Stimulated activated CD4-positive, alpha-beta T cell treated with anti-CD3 and anti-CD28 coated beads, Interleukin-4, amount 100 ng/mL, for 48 hours (primary cell): ENCODE data around the gene MCOLN3.
"Not testable (repeated sequence)": the region's sequence is repeated elsewhere in the genome, so short reads cannot be mapped to it uniquely, and the experiment has no call there.

Experiments
- DNase-seq, 2 donors: peaks; one replicate each; pipeline ENCODE4 v3.0.0-alpha.2; 2020; ENCODE audit warnings: low read depth in 2 of 2

MCOLN3 gene

DNA sequence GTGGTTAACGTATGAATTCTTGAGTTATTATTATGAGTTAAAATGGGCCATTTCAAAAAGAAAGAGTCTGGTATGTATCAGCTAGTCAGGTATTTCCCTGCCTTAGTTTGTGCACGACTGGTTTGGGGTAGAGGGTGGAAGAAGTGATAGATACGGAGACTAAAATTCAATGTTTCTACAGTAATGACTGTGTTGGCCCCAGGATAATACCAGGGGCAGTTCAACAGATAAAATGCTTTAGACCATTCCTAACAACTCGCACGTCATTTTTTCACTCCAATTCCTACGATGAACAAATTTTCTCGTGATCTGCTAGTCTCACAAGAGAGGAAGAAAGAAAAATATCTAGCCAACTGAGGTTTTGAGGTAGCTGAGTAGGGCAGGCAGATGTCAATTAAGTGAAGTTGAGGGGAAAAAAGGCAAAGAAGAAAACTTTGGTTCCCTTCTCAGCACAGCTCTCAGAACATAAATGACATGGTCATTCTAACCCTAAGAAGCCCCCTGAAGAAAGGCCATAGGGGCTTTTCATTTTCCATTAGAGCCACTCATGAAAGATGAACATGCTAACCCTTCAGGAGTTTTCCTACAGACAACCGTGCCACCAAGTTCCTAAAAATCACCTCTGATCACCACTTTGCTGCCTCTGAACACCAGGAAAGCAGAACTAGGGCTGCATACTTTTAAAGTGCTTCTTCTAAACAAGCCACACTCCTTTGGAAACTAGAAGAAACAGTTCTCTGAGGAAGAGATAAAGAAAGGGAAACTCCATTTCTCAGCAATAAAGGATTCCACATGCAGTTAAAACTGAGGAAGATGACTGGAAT is 57.0 kb downstream of the MCOLN3 start:
- DNase-seq = no peak

DNA sequence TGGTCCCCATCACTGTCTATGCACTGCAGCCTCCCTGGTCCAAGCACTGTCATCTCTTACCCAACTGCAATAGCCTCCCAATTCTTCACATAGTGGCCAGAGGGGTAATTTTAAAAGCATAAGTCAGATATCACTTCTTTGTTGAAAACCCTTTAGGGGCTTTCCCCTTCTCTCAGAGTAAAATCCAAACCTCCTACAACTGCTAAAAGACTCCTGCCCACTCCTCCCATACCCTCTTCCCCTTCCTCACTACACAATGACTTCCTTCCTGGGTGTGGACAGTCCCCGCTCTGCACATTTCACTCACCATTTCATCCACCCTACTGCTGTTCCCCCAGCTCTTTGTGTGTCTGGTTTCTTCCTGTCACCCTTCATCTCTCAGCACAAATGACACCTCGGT is 59.7 kb downstream of the MCOLN3 start:
- DNase-seq = no peak

DNA sequence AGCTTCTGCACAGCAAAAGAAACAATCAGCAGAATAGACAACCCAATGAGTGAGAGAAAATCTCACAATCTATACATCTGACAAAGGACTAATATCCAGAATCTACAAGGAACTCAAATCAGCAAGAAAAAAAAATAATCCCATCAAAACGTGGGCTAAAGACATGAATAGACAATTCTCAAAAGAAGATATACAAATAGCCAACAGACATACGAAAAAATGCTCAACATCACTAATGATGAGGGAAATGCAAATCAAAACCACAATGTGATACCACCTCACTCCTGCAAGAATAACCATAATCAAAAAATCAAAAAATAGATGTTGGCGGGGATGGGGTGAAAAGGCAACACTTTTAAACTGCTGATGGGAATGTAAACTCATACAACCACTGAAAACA is 61.7 kb downstream of the MCOLN3 start:
- not testable (repeated sequence) for DNase-seq

- DNase-seq = no peak
Measured at GRCh38 chr1:84985365-84985764, 62.9 kb downstream of the MCOLN3 start.

DNA sequence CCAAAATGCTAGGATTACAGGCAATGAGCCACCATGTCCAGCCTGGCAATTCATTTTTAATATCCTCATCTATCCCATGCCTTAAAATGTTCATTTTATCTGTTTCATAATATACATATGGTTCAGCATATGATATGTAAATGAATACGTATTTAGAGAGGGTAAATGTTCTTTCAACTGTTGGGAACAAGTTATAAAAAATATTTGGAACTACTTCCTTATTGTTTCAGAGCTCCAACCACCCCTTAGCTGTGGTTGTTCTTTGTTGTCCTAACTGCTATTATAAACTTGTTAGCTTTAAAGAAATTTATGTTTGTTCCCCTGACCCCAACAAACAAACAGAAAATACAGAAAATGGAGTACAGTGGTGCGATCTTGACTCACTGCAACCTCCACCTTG is 65.9 kb downstream of the MCOLN3 start:
- DNase-seq = no peak

DNA sequence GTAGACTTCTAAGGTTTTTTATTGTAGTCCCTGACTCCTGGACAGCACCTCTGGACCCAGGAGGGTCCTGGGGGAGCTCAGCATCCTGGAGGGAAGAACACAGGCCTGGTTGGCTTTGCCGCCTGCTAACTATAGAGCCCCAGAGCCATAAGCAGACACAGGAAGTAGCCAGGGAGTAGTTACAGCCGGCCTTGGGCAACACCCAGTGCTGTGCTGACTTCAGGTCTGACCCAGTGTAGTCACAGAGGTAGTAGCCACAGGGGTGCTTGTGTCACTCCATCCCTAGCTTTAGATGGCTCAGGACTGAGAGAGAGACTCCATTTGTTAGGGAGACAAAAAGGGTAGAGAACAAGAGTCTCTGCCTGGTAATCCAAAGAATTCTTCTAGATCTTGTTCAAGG is 73.3 kb downstream of the MCOLN3 start:
- no peak for DNase-seq

DNA sequence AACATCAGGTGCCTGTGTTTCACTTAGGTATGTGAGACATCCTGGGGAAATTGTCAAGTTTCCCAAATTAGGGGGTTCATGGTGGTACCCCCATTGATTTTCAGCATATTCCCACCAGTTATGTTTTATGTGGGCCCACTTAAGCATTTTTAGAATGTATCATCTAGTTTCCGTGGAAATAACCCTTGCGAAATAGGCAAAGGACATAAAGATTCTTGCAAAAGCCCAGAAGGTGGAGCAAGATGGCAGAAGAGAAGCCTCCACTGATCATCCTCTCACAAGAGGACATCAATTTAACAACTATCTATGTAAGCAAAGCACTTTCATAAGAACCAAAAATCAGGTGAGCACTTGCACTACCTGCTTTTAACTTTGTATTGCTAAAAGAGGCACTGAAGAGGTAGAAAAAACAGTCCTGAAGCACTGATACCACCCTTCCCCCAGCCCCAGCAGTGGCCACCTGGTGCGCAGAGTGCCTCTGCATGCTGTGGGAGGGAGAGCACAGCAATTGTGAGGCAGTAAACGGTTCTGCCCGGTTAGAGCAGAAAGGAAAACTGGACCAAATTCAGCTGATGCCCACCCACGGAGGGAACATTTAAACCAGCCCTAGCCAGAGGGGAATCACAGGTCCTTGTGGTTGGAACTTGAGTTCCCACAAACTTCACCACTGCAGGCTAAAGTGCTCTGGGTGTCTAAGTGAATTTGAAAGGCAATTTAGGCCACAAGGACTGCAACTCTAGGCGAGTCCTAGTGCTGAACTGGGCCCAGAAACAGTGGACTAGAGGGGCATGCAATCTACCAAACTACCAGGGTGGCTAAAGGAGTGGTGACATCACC is 74.6 kb downstream of the MCOLN3 start:
- no peak for DNase-seq

GRCh38 chr1:84972377-84972987 is 75.8 kb downstream of the MCOLN3 start:
- no peak for DNase-seq

GRCh38 chr1:84971957-84972356 is 76.3 kb downstream of the MCOLN3 start:
- DNase-seq = no peak

DNA sequence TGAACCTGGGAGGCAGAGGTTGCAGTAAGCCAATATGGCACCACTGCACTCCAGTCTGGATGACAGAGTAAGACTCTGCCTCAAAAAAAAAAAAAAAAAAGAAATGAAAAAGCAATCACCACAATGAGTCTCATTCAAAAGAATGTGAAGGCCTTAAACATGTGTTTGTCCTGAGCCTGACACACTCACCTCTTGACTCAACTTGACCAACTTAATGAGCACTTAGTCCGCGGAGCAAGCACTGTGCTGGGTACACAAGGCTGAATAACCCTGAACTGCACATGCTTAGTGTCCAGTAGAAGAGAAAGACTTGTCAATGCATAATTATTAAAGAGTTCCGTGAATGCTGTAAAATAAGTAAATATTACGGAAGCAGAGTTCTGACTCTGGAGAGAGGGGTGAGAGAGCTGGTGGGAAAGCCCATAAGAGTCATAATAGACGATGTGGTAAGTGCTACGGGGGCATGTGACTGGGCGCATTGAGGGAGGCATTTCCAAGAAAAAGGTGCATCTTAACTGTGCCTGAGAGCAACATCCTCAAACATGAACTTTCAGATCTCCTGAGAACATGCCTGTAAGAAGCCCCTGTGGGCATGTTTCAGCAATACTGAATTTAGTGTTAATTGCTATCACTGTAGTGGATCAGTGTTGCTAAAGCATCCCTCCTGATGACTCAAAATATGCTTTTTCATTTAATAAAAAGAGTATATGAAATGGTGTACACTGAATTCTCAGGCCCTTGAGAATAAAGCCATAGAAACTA is 78.6 kb downstream of the MCOLN3 start:
- DNase-seq = peak in 1 of 2 donors; percentile 52

- DNase-seq = no peak
Measured at GRCh38 chr1:84968865-84969264, 79.4 kb downstream of the MCOLN3 start.

- DNase-seq = no peak
Measured at GRCh38 chr1:84968101-84968500, 80.2 kb downstream of the MCOLN3 start.
